WTC11 (cell line): ENCODE results near the gene CGREF1.

Experiments
- E2F4 ChIP-seq: sonication (generic); formaldehyde crosslinking; IDR thresholded peaks from 2 replicates; pipeline ENCODE4 v1.8.1; 2022; ENCODE audit warnings: low read depth, mild to moderate bottlenecking, moderate library complexity, missing genetic modification reagents, borderline replicate concordance
- IRF1 ChIP-seq: sonication (generic); formaldehyde crosslinking; IDR thresholded peaks from 2 replicates; pipeline ENCODE4 v1.8.0; 2023; ENCODE audit warnings: missing genetic modification reagents
- NR2C2 ChIP-seq: sonication (generic); formaldehyde crosslinking; IDR thresholded peaks from 2 replicates; pipeline ENCODE4 v1.8.0; 2022; ENCODE audit warnings: mild to moderate bottlenecking, missing genetic modification reagents
- SMAD3 ChIP-seq: sonication (generic); formaldehyde crosslinking; IDR thresholded peaks from 2 replicates; pipeline ENCODE4 v1.8.0; 2022; ENCODE audit warnings: missing genetic modification reagents, mild to moderate bottlenecking, borderline replicate concordance
- USF1 ChIP-seq: sonication (generic); formaldehyde crosslinking; IDR thresholded peaks from 2 replicates; pipeline ENCODE4 v1.8.0; 2022; ENCODE audit warnings: mild to moderate bottlenecking, missing genetic modification reagents
- ZNF121 ChIP-seq: sonication (generic); formaldehyde crosslinking; IDR thresholded peaks from 2 replicates; pipeline ENCODE4 v1.8.0; 2023; ENCODE audit warnings: missing genetic modification reagents
- ZNF138 ChIP-seq: sonication (generic); formaldehyde crosslinking; conservative IDR thresholded peaks from 2 replicates; pipeline ENCODE4 v1.8.1; 2022; ENCODE audit warnings: mild to moderate bottlenecking, moderate library complexity, missing genetic modification reagents
- ZNF532 ChIP-seq: fragments of 250-450 bp; sonication (Bioruptor Pico); IDR thresholded peaks from 2 replicates; pipeline ENCODE4 v1.9.0; 2021; ENCODE audit warnings: mild to moderate bottlenecking, borderline replicate concordance
- TF ChIP-seq, protein P1 (sequence below): fragments of 200-600 bp; IDR thresholded peaks from 2 replicates; pipeline ENCODE4 v1.8.0; 2022; ENCODE audit warnings: antibody characterized with exemption
- TF ChIP-seq, protein P2 (sequence below): sonication (generic); formaldehyde crosslinking; conservative IDR thresholded peaks from 2 replicates; pipeline ENCODE4 v1.8.1; 2022; ENCODE audit warnings: mild to moderate bottlenecking, missing genetic modification reagents
- TF ChIP-seq, protein P3 (sequence below): sonication (generic); formaldehyde crosslinking; IDR thresholded peaks from 2 replicates; pipeline ENCODE4 v1.8.1; 2022; ENCODE audit warnings: mild to moderate bottlenecking, missing genetic modification reagents, moderate library complexity, borderline replicate concordance
- TF ChIP-seq, protein P4 (sequence below): sonication (generic); formaldehyde crosslinking; IDR thresholded peaks from 2 replicates; pipeline ENCODE4 v1.8.1; 2023; ENCODE audit warnings: mild to moderate bottlenecking, missing genetic modification reagents, moderate library complexity
- TF ChIP-seq, protein P5 (sequence below): sonication (generic); formaldehyde crosslinking; IDR thresholded peaks from 2 replicates; pipeline ENCODE4 v1.8.1; 2022; ENCODE audit warnings: mild to moderate bottlenecking, moderate library complexity, missing genetic modification reagents
- TF ChIP-seq, protein P6 (sequence below): sonication (generic); formaldehyde crosslinking; IDR thresholded peaks from 2 replicates; pipeline ENCODE4 v1.8.1; 2023; ENCODE audit warnings: mild to moderate bottlenecking, missing genetic modification reagents

DNA sequence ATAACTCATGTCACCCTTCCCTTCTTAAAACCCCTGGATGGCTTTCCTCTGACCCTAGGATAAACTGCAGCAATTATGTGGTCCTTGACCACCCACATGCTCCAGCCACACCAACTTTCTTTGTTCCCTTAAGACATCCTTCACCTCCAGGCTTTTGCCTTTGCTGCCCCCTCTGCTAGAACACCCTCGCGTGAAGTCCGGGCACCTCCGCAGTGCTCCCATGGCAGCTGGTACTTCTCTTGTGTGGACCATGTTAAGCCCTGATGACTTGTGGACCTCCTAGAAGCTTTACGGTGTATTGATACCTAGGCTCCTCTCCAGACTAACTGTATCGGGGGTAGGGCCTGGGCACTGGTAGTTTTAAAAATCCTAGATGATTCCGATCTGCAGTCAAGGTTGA lies 3.9 kb upstream of the CGREF1 start:
- TF ChIP-seq, protein P1, sequence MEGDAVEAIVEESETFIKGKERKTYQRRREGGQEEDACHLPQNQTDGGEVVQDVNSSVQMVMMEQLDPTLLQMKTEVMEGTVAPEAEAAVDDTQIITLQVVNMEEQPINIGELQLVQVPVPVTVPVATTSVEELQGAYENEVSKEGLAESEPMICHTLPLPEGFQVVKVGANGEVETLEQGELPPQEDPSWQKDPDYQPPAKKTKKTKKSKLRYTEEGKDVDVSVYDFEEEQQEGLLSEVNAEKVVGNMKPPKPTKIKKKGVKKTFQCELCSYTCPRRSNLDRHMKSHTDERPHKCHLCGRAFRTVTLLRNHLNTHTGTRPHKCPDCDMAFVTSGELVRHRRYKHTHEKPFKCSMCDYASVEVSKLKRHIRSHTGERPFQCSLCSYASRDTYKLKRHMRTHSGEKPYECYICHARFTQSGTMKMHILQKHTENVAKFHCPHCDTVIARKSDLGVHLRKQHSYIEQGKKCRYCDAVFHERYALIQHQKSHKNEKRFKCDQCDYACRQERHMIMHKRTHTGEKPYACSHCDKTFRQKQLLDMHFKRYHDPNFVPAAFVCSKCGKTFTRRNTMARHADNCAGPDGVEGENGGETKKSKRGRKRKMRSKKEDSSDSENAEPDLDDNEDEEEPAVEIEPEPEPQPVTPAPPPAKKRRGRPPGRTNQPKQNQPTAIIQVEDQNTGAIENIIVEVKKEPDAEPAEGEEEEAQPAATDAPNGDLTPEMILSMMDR: no peak
- TF ChIP-seq, protein P2, sequence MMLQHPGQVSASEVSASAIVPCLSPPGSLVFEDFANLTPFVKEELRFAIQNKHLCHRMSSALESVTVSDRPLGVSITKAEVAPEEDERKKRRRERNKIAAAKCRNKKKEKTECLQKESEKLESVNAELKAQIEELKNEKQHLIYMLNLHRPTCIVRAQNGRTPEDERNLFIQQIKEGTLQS (CRISPR knock-in tag): no peak
- TF ChIP-seq E2F4 (CRISPR knock-in tag) (no peak), NR2C2 (CRISPR knock-in tag) (no peak), IRF1 (CRISPR knock-in tag) (no peak), USF1 (CRISPR knock-in tag) (no peak), ZNF532 (CRISPR knock-in tag) (no peak), ZNF138 (CRISPR knock-in tag) (no peak), ZNF121 (CRISPR knock-in tag) (no peak), SMAD3 (CRISPR knock-in tag) (no peak)
- TF ChIP-seq, protein P3, sequence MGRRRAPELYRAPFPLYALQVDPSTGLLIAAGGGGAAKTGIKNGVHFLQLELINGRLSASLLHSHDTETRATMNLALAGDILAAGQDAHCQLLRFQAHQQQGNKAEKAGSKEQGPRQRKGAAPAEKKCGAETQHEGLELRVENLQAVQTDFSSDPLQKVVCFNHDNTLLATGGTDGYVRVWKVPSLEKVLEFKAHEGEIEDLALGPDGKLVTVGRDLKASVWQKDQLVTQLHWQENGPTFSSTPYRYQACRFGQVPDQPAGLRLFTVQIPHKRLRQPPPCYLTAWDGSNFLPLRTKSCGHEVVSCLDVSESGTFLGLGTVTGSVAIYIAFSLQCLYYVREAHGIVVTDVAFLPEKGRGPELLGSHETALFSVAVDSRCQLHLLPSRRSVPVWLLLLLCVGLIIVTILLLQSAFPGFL (CRISPR knock-in tag): no peak
- TF ChIP-seq, protein P4, sequence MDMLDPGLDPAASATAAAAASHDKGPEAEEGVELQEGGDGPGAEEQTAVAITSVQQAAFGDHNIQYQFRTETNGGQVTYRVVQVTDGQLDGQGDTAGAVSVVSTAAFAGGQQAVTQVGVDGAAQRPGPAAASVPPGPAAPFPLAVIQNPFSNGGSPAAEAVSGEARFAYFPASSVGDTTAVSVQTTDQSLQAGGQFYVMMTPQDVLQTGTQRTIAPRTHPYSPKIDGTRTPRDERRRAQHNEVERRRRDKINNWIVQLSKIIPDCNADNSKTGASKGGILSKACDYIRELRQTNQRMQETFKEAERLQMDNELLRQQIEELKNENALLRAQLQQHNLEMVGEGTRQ (CRISPR knock-in tag): no peak
- TF ChIP-seq, protein P5, sequence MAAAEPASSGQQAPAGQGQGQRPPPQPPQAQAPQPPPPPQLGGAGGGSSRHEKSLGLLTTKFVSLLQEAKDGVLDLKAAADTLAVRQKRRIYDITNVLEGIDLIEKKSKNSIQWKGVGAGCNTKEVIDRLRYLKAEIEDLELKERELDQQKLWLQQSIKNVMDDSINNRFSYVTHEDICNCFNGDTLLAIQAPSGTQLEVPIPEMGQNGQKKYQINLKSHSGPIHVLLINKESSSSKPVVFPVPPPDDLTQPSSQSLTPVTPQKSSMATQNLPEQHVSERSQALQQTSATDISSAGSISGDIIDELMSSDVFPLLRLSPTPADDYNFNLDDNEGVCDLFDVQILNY (CRISPR knock-in tag): no peak
- TF ChIP-seq, protein P6, sequence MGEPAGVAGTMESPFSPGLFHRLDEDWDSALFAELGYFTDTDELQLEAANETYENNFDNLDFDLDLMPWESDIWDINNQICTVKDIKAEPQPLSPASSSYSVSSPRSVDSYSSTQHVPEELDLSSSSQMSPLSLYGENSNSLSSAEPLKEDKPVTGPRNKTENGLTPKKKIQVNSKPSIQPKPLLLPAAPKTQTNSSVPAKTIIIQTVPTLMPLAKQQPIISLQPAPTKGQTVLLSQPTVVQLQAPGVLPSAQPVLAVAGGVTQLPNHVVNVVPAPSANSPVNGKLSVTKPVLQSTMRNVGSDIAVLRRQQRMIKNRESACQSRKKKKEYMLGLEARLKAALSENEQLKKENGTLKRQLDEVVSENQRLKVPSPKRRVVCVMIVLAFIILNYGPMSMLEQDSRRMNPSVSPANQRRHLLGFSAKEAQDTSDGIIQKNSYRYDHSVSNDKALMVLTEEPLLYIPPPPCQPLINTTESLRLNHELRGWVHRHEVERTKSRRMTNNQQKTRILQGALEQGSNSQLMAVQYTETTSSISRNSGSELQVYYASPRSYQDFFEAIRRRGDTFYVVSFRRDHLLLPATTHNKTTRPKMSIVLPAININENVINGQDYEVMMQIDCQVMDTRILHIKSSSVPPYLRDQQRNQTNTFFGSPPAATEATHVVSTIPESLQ (CRISPR knock-in tag): no peak
